ENCODE results near the gene SEC24C. TPM values are rescaled to one million over a fixed set of nuclear protein-coding genes. Genes with fewer than 3 reads are reported as not detected.

The SEC24C gene
- total RNA-seq, 1 donor from 2014 or later, result 42.2 TPM

DNA sequence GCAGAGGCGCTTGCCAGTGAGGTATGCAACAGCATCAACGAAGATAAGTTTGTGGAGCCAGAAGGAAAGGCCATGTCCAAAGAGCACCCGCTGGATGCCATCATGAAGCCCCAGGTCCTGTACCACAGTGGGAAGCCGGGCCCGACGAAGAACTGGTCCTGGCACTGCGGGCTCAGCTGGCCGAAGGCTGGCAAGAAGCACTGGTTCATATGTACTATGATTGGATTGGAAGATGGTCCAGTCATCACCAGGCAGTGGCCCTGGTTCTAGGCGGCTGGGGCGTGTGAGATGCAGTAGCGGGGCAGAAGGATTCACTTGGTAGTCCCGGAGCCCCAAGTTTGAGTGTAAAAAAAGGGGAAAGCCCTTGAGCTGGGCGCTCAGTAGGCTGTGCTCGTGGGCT is 63.3 kb downstream of the SEC24C start:
- no peak for DNase-seq
- TF ChIP-seq, protein P1, sequence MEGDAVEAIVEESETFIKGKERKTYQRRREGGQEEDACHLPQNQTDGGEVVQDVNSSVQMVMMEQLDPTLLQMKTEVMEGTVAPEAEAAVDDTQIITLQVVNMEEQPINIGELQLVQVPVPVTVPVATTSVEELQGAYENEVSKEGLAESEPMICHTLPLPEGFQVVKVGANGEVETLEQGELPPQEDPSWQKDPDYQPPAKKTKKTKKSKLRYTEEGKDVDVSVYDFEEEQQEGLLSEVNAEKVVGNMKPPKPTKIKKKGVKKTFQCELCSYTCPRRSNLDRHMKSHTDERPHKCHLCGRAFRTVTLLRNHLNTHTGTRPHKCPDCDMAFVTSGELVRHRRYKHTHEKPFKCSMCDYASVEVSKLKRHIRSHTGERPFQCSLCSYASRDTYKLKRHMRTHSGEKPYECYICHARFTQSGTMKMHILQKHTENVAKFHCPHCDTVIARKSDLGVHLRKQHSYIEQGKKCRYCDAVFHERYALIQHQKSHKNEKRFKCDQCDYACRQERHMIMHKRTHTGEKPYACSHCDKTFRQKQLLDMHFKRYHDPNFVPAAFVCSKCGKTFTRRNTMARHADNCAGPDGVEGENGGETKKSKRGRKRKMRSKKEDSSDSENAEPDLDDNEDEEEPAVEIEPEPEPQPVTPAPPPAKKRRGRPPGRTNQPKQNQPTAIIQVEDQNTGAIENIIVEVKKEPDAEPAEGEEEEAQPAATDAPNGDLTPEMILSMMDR (IDR thresholded peaks at IDR 0.05; ENCODE audit: borderline replicate concordance), result no peak
- Histone ChIP-seq H3K27me3 (ENCODE audit: low read depth) (no peaks in the 10 kb centered on the region), H3K4me3 (no peak overlapping the region), H3K36me3 (peaks cover 63% of the 10 kb centered on the region), H3K27ac (replicated peaks) (no peak overlapping the region), H3K9me3 (replicated peaks) (no peaks in the 10 kb centered on the region), H3K4me1 (peaks cover 33% of the 10 kb centered on the region)
- intact Hi-C loops (cut with micrococcal nuclease), result no loop called here

DNA sequence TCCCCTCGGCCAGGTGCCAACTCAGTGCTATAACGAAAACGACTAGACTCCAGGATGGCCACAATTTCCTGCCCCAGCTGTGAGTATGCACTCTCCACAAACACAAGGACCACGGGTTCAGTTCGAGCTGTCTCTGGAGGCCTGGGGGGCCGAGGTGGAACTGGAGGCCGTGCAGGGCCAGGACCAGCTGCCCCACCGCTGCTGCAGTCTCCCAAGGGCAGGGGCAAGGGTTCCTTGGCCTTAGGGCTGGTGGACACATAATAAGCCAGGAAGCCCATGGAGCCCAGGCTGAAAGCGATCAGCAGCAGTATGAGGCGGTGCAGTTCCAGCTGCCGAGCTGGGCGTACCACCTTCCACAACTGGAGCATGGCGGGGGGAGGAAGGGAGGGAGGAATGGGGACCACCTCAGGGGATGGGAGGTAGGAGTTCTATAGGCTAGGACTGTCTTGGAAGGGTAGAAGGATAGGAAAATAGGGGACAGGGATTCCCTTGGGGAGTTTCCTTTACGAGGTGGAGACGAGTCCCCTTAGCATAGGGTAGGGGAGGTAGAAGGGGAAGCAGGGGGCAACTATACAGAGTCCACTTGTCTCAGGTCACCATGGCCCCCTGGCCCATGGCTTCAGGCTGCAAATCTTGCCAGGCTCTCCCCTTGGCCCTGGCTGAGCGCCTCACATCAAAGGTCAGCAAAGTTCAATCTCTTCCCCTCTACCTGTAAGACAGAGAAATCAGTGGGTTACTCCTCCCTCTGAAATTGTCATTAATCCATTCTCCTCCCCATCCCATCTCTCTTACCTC is 64.0 kb downstream of the SEC24C start:
- no peak overlapping the region for H3K27ac ChIP-seq (replicated peaks)
- no peak for DNase-seq
- H3K4me1 ChIP-seq, result peaks cover 33% of the 10 kb centered on the region
- H3K4me3 ChIP-seq, result no peak overlapping the region
- H3K27me3 ChIP-seq (ENCODE audit: low read depth), result no peaks in the 10 kb centered on the region
- intact Hi-C loops (cut with micrococcal nuclease), result no loop called here
- H3K36me3 ChIP-seq, result peaks cover 56% of the 10 kb centered on the region
- H3K9me3 ChIP-seq (replicated peaks), result no peaks in the 10 kb centered on the region
- TF ChIP-seq, protein P1 (IDR thresholded peaks at IDR 0.05; ENCODE audit: borderline replicate concordance), result no peak

DNA sequence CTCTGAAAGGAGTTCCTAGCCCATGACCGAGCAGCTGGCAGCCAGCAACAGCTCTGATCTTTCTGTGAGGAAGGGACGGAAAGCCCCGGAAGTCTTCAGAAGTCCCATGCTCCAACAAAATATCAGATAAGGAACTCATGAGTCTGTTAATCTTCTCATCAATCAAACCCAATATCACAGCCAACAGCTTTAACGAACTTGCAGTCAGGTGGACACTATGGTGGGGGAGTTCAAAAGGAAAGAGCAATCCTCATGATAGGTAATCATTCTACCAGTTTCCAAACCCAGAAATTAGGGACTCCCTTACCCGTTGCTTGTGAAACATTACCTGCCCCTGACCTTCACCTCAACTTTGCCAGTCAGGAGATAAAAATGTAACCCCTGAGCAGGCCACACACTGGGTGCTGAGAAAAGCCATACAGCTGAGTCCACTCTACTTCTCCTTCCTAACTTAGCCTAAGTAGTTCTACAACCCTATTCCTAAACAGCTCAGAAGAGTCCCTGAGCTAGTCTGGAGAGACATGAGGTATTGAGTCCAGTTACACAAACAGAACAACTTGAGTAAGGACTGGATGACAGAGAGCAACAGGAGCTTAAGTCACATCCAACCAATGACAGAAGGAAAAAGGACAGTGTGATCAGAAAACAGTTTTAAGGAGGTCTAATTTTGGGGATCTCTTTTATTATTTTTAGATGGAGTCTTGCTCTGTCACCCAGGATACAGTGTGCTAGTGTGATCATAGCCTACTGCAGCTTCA is 65.1 kb downstream of the SEC24C start:
- no peak overlapping the region for H3K27ac ChIP-seq (replicated peaks)

DNA sequence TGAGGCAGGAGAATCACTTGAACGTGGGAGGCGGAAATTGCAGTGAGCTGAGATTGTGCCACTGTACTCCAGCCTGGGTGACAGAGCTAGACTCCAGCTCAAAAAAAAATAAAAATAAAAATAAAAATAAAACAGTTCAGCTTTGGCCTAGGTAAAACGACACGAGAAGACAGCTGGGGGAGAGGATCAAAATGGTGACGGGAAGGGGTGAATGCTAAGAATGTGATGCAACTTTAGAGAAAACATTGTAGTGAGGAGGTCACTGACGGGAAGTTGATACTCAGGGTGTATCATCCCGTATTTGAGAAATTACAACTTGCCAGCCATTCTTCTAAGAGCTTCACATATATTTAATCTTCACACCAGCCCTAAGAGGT is 66.2 kb downstream of the SEC24C start:
- H3K27me3 ChIP-seq (ENCODE audit: low read depth), result no peaks in the 10 kb centered on the region
- intact Hi-C loops (cut with micrococcal nuclease), result no loop called here
- H3K9me3 ChIP-seq (replicated peaks), result no peaks in the 10 kb centered on the region
- H3K27ac ChIP-seq (replicated peaks), result peak overlapping the region; percentile 96
- no peak for DNase-seq
- TF ChIP-seq, protein P1 (IDR thresholded peaks at IDR 0.05; ENCODE audit: borderline replicate concordance), result no peak
- H3K4me1 ChIP-seq, result peaks cover 33% of the 10 kb centered on the region
- peaks cover 45% of the 10 kb centered on the region for H3K36me3 ChIP-seq
- peak overlapping the region; percentile 96 for H3K4me3 ChIP-seq

More for the DNA sequence above, 65.1 kb downstream of the SEC24C start:
- peaks cover 33% of the 10 kb centered on the region for H3K4me1 ChIP-seq
- H3K9me3 ChIP-seq (replicated peaks), result no peaks in the 10 kb centered on the region
- DNase-seq, result no peak
- H3K36me3 ChIP-seq, result peaks cover 52% of the 10 kb centered on the region
- TF ChIP-seq, protein P1 (IDR thresholded peaks at IDR 0.05; ENCODE audit: borderline replicate concordance), result no peak
- H3K27me3 ChIP-seq (ENCODE audit: low read depth), result no peaks in the 10 kb centered on the region
- H3K4me3 ChIP-seq, result no peak overlapping the region
- intact Hi-C loops (cut with micrococcal nuclease), result no loop called here

DNA sequence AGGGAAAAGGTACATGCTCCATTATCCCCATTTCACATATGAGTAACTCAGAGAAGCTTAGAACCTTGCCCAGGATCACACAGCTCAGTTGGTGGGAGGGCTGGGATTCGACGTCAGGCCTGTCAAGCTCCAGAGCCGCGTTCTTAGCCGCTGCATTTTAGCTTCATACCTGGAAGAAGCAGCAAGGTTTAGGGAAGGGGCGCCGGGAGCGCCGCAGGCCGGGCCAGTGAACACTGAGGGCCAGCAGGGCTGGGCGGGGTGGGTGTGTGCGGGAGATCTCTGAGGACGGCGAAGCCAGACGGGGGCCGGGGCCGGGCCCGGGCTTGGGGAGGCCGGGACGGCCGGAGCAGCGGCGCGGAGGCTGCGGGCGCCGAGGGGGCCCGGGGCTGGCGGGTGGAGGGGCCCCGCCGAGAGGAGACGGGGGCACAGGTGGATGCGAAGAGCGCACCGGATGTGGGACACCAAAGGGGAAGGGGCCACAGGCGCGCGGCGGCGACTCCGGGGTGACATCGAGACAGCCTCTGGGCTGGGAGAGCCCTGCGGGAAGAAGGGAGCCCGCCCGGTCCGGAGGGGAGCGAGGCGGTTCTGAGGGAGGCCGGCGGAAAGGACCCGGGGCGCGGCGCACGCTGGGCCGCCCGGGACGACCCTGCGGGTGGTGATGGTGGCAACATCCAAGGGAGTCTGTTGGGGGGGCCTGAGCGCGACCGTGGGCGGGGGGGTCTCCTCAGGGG is 66.7 kb downstream of the SEC24C start:
- TF ChIP-seq, protein P1 (IDR thresholded peaks at IDR 0.05; ENCODE audit: borderline replicate concordance), result no peak
- Histone ChIP-seq H3K27ac (replicated peaks) (peak overlapping the region; percentile 96), H3K9me3 (replicated peaks) (no peaks in the 10 kb centered on the region), H3K36me3 (peaks cover 39% of the 10 kb centered on the region), H3K27me3 (ENCODE audit: low read depth) (no peaks in the 10 kb centered on the region), H3K4me1 (peaks cover 33% of the 10 kb centered on the region), H3K4me3 (peak overlapping the region; percentile 96)
- DNase-seq, result peak; percentile 34
- intact Hi-C loops (cut with micrococcal nuclease), result no loop called here

All from left ventricle myocardium inferior (tissue), 1 donor.